Parathyroid adenoma (tissue), 2 donors: ENCODE data around the gene ABHD1.

Experiments used
- H2AFZ ChIP-seq: fragments of 300-600 bp; sonication (generic); one replicate; pipeline ENCODE4 v1.7.0; 2017; ENCODE audit warnings: antibody characterized with exemption, mild to moderate bottlenecking
- H3K27ac ChIP-seq: fragments of 300-600 bp; sonication (generic); one replicate; pipeline ENCODE4 v1.7.0; 2017
- H3K27me3 ChIP-seq: fragments of 300-600 bp; sonication (generic); one replicate; pipeline ENCODE4 v1.7.0; 2017; ENCODE audit warnings: low read length; ENCODE audit not compliant: control insufficient read depth, insufficient read depth
- H3K36me3 ChIP-seq: fragments of 300-600 bp; sonication (generic); one replicate; pipeline ENCODE4 v1.7.0; 2017; ENCODE audit warnings: low read length; ENCODE audit not compliant: control insufficient read depth, insufficient read depth
- H3K4me1 ChIP-seq: fragments of 300-600 bp; sonication (generic); one replicate; pipeline ENCODE4 v1.7.0; 2017; ENCODE audit warnings: control low read depth
- H3K4me2 ChIP-seq: fragments of 300-600 bp; sonication (generic); one replicate; pipeline ENCODE4 v1.7.0; 2017; ENCODE audit warnings: low read length
- H3K4me3 ChIP-seq: fragments of 300-600 bp; sonication (generic); one replicate; pipeline ENCODE4 v1.7.0; 2017; ENCODE audit warnings: low read depth, low read length
- H3K79me2 ChIP-seq: fragments of 300-600 bp; sonication (generic); one replicate; pipeline ENCODE4 v1.7.0; 2017; ENCODE audit warnings: control low read depth
- H3K9ac ChIP-seq: fragments of 300-600 bp; sonication (generic); one replicate; pipeline ENCODE4 v1.7.0; 2017; ENCODE audit warnings: mild to moderate bottlenecking
- H3K9me3 ChIP-seq: fragments of 300-600 bp; sonication (generic); one replicate; pipeline ENCODE4 v1.7.0; 2017; ENCODE audit warnings: low read length; ENCODE audit not compliant: control insufficient read depth
- TF ChIP-seq, protein P1 (sequence below): fragments of 300-600 bp; sonication (generic); IDR thresholded peaks from one replicate; pipeline ENCODE4 v1.7.0; 2017; ENCODE audit warnings: antibody characterized with exemption, mild to moderate bottlenecking
- donor health status: primary hyperparathyroidism.

ABHD1 gene

DNA sequence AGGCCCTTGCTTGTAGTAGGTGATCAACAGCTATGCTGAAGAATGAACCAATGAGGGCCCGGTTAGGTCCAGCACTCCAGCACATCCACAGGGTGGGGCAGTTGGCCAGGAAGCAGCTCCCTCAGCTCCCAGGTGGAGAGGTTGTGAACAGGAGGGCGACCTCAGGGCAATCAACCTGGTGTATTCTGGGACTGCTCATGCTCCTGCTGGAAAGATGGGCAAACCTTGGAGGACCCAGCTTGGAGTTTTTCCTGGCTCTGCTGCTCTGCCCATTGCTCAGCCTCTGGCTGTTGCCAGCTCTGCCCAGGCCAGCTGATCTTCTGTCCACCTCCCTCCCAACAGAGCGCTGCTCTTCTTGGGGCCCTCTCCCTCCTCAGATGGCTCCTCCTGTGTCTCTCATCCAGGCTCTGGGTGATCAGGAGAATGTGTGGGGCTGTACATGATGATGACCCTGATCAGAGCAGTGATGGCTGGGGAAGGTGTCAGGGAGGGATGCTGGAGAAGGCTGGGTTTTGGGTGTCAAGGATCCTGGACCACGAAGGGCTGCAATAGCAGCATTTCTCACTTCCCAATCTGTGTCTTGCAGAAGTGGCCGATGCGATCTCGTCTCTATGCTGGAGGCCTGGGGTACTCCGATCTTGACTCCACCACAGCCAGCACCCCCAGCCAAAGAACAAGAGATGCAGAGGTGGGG, 28.6 kb downstream of the ABHD1 start:
- Histone ChIP-seq H3K9me3 (no peaks in the 10 kb centered on the region), H3K79me2 (no peaks in the 10 kb centered on the region), H3K4me3 (no peak overlapping the region), H3K36me3 (no peaks in the 10 kb centered on the region), H3K27ac (no peak overlapping the region), H2AFZ (no peak overlapping the region), H3K9ac (no peak overlapping the region), H3K27me3 (no peaks in the 10 kb centered on the region), H3K4me1 (no peaks in the 10 kb centered on the region), H3K4me2 (no peak overlapping the region)
- TF ChIP-seq, protein P1, sequence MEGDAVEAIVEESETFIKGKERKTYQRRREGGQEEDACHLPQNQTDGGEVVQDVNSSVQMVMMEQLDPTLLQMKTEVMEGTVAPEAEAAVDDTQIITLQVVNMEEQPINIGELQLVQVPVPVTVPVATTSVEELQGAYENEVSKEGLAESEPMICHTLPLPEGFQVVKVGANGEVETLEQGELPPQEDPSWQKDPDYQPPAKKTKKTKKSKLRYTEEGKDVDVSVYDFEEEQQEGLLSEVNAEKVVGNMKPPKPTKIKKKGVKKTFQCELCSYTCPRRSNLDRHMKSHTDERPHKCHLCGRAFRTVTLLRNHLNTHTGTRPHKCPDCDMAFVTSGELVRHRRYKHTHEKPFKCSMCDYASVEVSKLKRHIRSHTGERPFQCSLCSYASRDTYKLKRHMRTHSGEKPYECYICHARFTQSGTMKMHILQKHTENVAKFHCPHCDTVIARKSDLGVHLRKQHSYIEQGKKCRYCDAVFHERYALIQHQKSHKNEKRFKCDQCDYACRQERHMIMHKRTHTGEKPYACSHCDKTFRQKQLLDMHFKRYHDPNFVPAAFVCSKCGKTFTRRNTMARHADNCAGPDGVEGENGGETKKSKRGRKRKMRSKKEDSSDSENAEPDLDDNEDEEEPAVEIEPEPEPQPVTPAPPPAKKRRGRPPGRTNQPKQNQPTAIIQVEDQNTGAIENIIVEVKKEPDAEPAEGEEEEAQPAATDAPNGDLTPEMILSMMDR = no peak

DNA sequence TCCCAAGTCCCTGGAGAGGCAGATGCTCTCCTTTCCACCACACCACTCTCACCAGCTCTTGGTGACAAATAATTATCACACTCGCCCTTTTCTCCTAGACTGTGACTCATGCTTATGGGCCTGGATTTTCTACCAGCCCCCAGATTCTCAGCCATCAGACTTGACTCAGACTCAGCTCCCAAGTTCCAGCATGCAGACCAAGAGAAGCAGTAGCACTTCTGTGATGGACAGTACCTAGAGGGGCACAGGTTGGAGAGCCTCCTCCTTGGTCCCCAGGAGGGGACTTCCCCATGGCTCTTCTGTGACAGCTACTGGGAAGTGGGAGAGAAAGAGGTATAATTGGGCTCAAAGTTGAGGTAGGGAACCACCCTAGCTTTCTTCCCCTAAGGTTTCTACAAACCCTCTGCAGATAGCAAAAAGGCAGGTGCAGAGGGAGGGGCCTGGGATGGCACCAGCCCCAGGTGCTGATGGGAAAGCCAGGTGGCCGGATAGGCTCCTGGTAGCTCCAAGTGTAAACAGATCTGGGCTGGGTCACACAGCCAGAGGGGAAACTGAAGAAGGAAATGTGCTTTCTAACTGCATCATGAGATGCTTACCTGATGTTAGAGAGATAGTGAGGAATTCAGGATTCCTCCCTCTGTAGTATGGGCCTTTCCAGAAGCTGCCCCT, 29.3 kb downstream of the ABHD1 start:
- Histone ChIP-seq H3K9ac (no peak overlapping the region), H3K4me1 (no peaks in the 10 kb centered on the region), H3K27me3 (no peaks in the 10 kb centered on the region), H3K4me3 (no peak overlapping the region), H3K36me3 (no peaks in the 10 kb centered on the region), H3K79me2 (no peaks in the 10 kb centered on the region), H3K27ac (no peak overlapping the region), H3K9me3 (no peaks in the 10 kb centered on the region), H3K4me2 (no peak overlapping the region), H2AFZ (no peak overlapping the region)
- TF ChIP-seq, protein P1 = no peak

DNA sequence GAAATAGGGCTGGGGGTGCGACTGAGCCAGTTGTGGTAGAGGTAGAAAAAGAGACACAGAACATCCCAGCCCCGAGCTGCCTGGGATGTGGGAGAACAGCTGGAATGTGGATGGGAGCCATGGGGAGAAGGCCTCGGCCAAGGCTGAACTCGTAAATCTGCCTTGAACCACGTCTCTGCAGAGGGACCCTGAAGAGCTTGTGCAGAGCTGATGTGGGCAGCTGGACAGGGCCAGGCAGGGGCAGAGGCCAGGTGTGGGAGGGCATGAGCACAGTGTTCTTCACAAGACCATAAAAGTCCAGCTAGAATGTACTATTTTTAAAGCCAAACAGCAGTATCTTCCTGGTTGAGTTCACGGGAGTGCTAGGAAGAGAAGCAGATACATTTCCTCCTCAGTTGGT, 30.9 kb downstream of the ABHD1 start:
- Histone ChIP-seq H3K27me3 (no peaks in the 10 kb centered on the region), H3K4me3 (no peak overlapping the region), H3K79me2 (no peaks in the 10 kb centered on the region), H3K27ac (no peak overlapping the region), H3K4me2 (no peak overlapping the region), H3K36me3 (no peaks in the 10 kb centered on the region), H3K9ac (no peak overlapping the region), H3K4me1 (no peaks in the 10 kb centered on the region), H2AFZ (no peak overlapping the region), H3K9me3 (no peaks in the 10 kb centered on the region)
- TF ChIP-seq, protein P1 = no peak

DNA sequence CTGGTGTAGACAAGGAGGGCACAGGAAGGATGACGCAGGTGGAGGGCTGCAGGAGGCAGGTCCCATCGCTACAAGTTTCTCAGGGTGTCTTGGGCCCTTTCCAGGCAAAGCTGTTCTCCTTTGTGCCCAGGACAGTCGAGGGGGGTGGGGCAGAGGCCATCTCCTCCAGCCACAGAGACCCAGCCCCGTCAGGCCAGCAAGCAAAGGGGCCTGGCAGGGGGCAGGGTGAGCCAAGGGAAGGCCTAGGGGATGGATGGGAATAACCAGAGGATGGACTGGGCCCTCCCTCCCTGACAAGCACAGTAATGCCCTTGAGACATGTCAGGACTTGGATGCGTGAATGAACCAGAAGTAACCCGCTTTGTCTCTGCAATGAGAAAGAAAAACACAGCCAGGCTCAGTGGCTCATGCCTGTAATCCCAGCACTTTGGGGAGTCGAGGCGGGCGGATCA, 31.5 kb downstream of the ABHD1 start:
- Histone ChIP-seq H3K4me2 (no peak overlapping the region), H3K27ac (no peak overlapping the region), H3K27me3 (no peaks in the 10 kb centered on the region), H3K9ac (no peak overlapping the region), H3K79me2 (no peaks in the 10 kb centered on the region), H3K4me3 (no peak overlapping the region), H3K36me3 (no peaks in the 10 kb centered on the region), H3K9me3 (no peaks in the 10 kb centered on the region), H2AFZ (no peak overlapping the region), H3K4me1 (no peaks in the 10 kb centered on the region)
- TF ChIP-seq, protein P1 = no peak
